ENCODE measurements around the gene RHEX.

The RHEX gene

DNA sequence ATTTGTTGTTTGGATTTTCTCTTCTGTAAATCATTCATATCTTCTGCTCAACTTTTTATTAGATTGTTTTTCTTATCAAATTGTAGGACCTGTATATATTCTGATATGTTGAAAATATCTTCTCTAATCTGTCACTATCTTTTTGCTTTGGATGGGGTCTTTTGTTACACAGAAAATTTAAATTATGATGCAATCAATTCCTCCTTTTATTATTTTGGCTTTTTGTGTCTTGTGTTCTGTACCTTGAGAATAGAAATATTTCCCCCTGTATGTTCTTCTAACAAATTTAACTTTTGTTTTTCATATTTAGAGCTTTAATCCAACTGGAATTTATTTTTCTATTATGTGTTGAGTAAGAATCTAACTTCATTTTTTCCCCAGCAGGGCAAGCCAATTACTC, 67.4 kb downstream of the RHEX start:
- TF ChIP-seq, protein P1, sequence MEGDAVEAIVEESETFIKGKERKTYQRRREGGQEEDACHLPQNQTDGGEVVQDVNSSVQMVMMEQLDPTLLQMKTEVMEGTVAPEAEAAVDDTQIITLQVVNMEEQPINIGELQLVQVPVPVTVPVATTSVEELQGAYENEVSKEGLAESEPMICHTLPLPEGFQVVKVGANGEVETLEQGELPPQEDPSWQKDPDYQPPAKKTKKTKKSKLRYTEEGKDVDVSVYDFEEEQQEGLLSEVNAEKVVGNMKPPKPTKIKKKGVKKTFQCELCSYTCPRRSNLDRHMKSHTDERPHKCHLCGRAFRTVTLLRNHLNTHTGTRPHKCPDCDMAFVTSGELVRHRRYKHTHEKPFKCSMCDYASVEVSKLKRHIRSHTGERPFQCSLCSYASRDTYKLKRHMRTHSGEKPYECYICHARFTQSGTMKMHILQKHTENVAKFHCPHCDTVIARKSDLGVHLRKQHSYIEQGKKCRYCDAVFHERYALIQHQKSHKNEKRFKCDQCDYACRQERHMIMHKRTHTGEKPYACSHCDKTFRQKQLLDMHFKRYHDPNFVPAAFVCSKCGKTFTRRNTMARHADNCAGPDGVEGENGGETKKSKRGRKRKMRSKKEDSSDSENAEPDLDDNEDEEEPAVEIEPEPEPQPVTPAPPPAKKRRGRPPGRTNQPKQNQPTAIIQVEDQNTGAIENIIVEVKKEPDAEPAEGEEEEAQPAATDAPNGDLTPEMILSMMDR (conservative IDR thresholded peaks at IDR 0.05) = no peak
- no peak overlapping the region for H3K27ac ChIP-seq

DNA sequence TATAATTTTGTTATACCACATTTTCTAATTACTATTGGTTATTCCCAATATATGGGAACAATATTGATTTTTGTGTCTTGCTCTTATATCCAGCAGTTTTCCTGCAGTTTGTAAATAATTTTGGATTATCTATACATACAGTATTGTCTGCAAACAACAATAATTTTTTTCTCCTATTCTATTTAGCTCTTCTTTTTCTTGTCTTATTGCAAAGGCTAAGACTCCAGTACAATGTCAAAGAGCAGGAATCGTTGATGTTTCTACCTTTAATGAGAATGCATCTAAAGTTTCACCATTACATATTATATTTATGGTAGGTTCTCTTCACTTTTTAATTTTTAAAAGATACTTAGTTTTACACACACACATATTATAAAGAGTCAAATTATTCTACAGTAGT, 68.3 kb downstream of the RHEX start:
- peak overlapping the region; percentile 82 for H3K27ac ChIP-seq
- TF ChIP-seq, protein P1 (conservative IDR thresholded peaks at IDR 0.05) = no peak

DNA sequence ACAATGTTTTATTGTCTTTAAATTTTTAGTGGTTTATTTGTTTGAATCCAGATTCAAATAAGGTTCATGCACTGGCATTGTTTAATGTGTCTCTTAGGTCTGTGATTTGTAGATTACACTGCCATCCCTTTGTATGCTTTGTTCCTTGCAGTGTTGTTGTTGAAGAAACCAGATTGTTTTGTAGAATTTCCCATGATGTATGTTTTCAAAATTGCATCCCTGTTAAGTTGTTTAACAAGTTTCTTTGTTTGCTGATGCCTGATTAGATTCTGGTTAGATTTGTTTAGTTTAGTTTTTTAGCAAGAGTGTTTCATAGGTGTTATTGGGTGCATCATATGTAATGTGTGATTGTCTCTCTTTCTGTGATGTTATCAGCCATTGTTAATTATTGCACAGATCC, 69.7 kb downstream of the RHEX start:
- peak overlapping the region; percentile 82 for H3K27ac ChIP-seq
- TF ChIP-seq, protein P1 (conservative IDR thresholded peaks at IDR 0.05) = no peak

DNA sequence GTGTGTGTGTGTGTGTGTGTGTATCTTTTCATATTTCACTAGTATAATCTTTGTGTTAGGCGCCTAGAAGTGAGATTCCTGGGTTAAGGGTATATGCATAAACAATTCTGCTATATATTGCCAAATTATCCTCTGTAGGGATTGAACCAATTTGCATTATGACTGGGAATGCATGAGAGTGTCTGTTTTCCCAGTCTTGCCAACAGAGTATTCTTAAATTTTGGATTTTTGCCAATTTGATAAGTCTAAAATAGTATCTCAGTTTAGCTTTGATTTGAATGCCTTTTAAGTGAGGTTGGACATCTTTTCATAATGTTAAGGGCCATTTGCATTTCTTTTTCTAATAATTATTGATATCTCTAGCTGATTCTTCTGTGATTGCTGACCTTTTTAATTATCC, 72.4 kb downstream of the RHEX start:
- TF ChIP-seq, protein P1 (conservative IDR thresholded peaks at IDR 0.05) = no peak
- no peak overlapping the region for H3K27ac ChIP-seq

DNA sequence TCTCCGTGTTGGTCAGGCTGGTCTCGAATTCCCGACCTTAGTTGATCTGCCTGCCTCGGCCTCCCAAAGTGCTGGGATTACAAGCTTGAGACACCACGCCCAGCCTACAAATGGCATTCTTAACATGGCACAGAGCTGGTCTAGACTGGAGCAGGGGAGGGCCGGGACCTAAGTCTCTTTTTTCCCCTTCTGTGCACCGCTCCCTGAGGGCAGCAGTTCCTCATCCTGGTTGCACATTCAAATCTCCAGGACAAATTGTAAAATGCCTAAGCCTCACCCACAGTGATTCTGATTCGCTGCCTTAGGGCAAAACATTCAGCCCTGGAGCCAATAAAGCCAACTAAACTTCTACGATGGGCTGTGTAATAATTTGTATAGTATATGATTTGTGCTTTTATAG, 74.4 kb downstream of the RHEX start:
- no peak overlapping the region for H3K27ac ChIP-seq
- TF ChIP-seq, protein P1 (conservative IDR thresholded peaks at IDR 0.05) = no peak

DNA sequence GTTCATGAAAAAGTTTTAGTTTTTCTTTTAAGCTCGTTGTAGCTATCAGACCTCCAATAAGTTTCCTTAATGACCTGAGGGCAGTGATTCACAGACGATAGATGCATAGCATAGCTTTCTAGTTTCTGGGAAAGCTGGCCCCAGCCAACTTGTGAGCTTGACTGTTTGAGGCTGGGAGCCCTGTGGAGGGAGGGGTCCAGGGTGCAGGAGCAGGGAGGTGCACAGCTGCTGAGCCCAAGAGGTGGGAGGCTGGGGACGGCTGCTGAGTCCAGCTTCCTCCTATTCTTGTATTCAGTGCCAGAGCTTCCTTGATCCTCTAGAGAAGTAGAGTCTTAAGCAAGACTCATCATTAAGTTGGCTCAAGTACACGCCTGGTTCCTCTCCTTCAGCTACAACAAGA, 75.2 kb downstream of the RHEX start:
- H3K27ac ChIP-seq = no peak overlapping the region
- TF ChIP-seq, protein P1 (conservative IDR thresholded peaks at IDR 0.05) = no peak

DNA sequence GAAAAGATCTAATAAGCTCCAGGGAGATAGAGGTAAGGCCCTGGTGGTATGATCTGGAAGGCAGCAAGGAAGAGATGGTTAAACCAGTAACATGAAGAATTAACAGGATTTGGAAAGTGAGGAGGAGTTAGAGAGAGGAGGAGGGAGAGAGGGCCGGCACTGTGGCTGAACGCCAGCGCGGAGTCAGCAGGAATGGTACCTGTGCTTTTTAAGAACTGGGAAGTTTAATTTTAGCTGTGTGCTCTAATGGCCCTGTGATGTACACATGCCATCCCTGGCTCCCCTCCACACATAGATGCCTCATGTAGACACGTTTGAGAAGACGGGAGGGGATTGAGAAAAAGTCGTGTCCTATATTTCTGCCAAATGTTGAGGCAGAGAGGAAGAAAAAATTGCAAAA, 78.1 kb downstream of the RHEX start:
- H3K27ac ChIP-seq = no peak overlapping the region
- TF ChIP-seq, protein P1 (conservative IDR thresholded peaks at IDR 0.05) = no peak

Data from VCaP (cell line).